Hepatic stellate cell (primary cell): ENCODE data around the gene TMCO6.

ENCODE experiments used
- DNase-seq: peaks from one replicate; pipeline ENCODE4 v3.0.0; 2011; ENCODE audit warnings: low spot score

The TMCO6 gene

GRCh38 chr5:140673187-140673976 lies 34.1 kb downstream of the TMCO6 start, which contains the start of gene DND1:
TSS of gene DND1 (minus strand) at chr5:140673576. CDS start at chr5:140673542, 34 bp downstream.
- no peak for DNase-seq

GRCh38 chr5:140674211-140674610 lies 35.0 kb downstream of the TMCO6 start:
- DNase-seq: no peak

- no peak for DNase-seq
Measured at GRCh38 chr5:140674629-140675028, 35.4 kb downstream of the TMCO6 start.

- DNase-seq: no peak
Measured at GRCh38 chr5:140677947-140678346, 38.7 kb downstream of the TMCO6 start.

GRCh38 chr5:140678993-140679392 lies 39.7 kb downstream of the TMCO6 start:
- no peak for DNase-seq

GRCh38 chr5:140690376-140690932 lies 51.2 kb downstream of the TMCO6 start:
- no peak for DNase-seq

- DNase-seq: peak; percentile 95
Measured at GRCh38 chr5:140690941-140691924, 52.0 kb downstream of the TMCO6 start, which contains the start of the genes HARS1 and HARS2. TSS of gene HARS1 (minus strand) at chr5:140691370. CDS start at chr5:140691304, 66 bp downstream. TSS of gene HARS2 (plus strand) at chr5:140691455. CDS start at chr5:140691649, 194 bp downstream.

- DNase-seq: no peak
Measured at GRCh38 chr5:140694276-140694675, 55.0 kb downstream of the TMCO6 start.
